Esophagus (tissue), 2 donors: Measurements from ENCODE around the gene EFHC2. TPM values are rescaled to one million over a fixed set of nuclear protein-coding genes. Genes with fewer than 3 reads are reported as not detected.

Experiments used
- H3K27ac ChIP-seq, 2 donors: one replicate each; pipeline ENCODE4 v1.5.1; 2013; ENCODE audit warnings: low read depth in 2 of 2, mild to moderate bottlenecking in 2 of 2, inconsistent platforms in 1 of 2, low read length in 1 of 2, moderate library complexity in 1 of 2
- H3K27me3 ChIP-seq, 2 donors: one replicate each; pipeline ENCODE4 v1.6.1; 2013; ENCODE audit warnings: low read length in 2 of 2, control low read depth in 1 of 2, mild to moderate bottlenecking in 1 of 2; ENCODE audit not compliant: insufficient read depth in 2 of 2, control insufficient read depth in 1 of 2
- H3K36me3 ChIP-seq, 2 donors: one replicate each; pipeline ENCODE4 v1.6.1; 2013; ENCODE audit warnings: low read length in 1 of 2; ENCODE audit not compliant: control insufficient read depth in 2 of 2, insufficient read depth in 2 of 2
- H3K4me1 ChIP-seq, 2 donors: one replicate each; pipeline ENCODE4 v1.6.1; 2013; ENCODE audit warnings: low read length in 1 of 2; ENCODE audit not compliant: control insufficient read depth in 2 of 2, insufficient read depth in 2 of 2
- H3K4me3 ChIP-seq, 2 donors: one replicate each; pipeline ENCODE4 v1.5.1; 2013; ENCODE audit warnings: low read length in 2 of 2, mild to moderate bottlenecking in 2 of 2, low read depth in 1 of 2, moderate library complexity in 1 of 2
- H3K9me3 ChIP-seq, 2 donors: one replicate each; pipeline ENCODE4 v1.6.1; 2013; ENCODE audit warnings: mild to moderate bottlenecking in 2 of 2, low read depth in 1 of 2, low read length in 1 of 2, moderate library complexity in 1 of 2; ENCODE audit not compliant: control insufficient read depth in 2 of 2, insufficient read depth in 1 of 2
- WGBS, 2 donors: extraction: QIAGEN DNeasy Blood & Tissue Kit; methylation state at CpG; one replicate each; pipeline ENCODE4 v1.1.7; 2013; 5-methylcytosine and 5-hydroxymethylcytosine counted together
- polyA plus RNA-seq, 2 donors: library from polyadenylated mRNA; stranded (reverse); fragments of 200-250 nt; gene quantifications; one replicate each; pipeline ENCODE4 v1.2.3, GENCODE V29; 2013
- donor health status: healthy with polysubstance abuse.
- donor health status: Bipolar disorder and iron deficiency.

Gene EFHC2, protein sequence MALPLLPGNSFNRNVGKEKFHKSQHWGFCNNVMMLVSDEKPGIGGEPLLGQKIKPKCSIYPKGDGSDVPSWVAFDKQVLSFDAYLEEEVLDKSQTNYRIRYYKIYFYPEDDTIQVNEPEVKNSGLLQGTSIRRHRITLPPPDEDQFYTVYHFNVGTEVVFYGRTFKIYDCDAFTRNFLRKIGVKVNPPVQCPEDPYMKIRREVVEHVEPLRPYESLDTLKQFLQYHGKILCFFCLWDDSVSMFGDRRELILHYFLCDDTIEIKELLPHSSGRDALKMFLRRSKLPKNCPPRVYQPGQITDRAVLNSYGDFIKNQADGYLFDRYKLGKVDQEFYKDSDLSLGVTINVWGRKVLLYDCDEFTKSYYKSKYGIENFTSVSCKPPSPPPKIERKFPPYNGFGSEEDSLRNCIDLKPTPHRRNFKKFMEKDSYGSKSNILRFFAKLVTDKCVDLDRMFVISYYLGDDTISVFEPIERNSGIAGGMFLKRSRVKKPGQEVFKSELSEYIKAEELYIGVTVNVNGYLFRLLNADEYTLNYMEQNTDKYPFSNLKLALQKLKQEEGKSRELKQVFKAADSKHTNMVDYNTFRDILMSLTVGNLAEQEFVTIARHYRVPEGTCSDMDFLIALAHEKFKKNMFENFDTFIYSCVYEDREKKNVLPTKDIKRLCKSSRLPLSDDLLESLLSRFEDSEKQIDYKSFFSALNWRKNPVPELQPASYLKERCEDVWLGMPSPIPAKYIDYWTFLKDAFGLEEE
- 1 to 10 TPM; 1.0 to 1.1 TPM for polyA plus RNA-seq

GRCh38 chrX:44343412-44344141 is at the start of gene EFHC2:
TSS of gene EFHC2 (minus strand) at chrX:44343672. CDS start at chrX:44343588, 84 bp downstream.
- H3K4me1 ChIP-seq = no peaks in the 10 kb centered on the region
- no peaks in the 10 kb centered on the region for H3K27me3 ChIP-seq
- no peaks in the 10 kb centered on the region for H3K9me3 ChIP-seq
- 3 to 10% methylated on average over 24 to 38 of the region's 39 CpGs for WGBS, 2 donors
- peak within 1 kb of the TSS; percentile 30 to 50 for H3K4me3 ChIP-seq
- H3K27ac ChIP-seq = peak within 1 kb of the TSS; percentile 4 to 54
- H3K36me3 ChIP-seq = no peaks in the 10 kb centered on the region

GRCh38 chrX:44392767-44393166 is 49.3 kb upstream of the EFHC2 start:
- Histone ChIP-seq H3K27me3 (peaks cover 0 to 6% of the 10 kb centered on the region in 2 donors), H3K36me3 (no peaks in the 10 kb centered on the region), H3K4me3 (no peak overlapping the region), H3K27ac (no peak overlapping the region), H3K9me3 (no peaks in the 10 kb centered on the region), H3K4me1 (no peaks in the 10 kb centered on the region)
- 80 to 84% methylated on average over 1 of the region's 1 CpG for WGBS, 2 donors

- no peaks in the 10 kb centered on the region for H3K9me3 ChIP-seq
- H3K4me1 ChIP-seq = no peaks in the 10 kb centered on the region
- H3K27ac ChIP-seq = no peak overlapping the region
- WGBS, 2 donors = 76 to 80% methylated on average over 4 of the region's 4 CpGs
- H3K4me3 ChIP-seq = no peak overlapping the region
- peaks cover 0 to 3% of the 10 kb centered on the region in 2 donors for H3K27me3 ChIP-seq
- H3K36me3 ChIP-seq = no peaks in the 10 kb centered on the region
Observed at GRCh38 chrX:44384688-44385338, 41.3 kb upstream of the EFHC2 start.

- H3K4me3 ChIP-seq = no peak overlapping the region
- no peaks in the 10 kb centered on the region for H3K9me3 ChIP-seq
- 61 to 77% methylated on average over 1 of the region's 1 CpG for WGBS, 2 donors
Observed at GRCh38 chrX:44382871-44383270, 39.4 kb upstream of the EFHC2 start.

DNA sequence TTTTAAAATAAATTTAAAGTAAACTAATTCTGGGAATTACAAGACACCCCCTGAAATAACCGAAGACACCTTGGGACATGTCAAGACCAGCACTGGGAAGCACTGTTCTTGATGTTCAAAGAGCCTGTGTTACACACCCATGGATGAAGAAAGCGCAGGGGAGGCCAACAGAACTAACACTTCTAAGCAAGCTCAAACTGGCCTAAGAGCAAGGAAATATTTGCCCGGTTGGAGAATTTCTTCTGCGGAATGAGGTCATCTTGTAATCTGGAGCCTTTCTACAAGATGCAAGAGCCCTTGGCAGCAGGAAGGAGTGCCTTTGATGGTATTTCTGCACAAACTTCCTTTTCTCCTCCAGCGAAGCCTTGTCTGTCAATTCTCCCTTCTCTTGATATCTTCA is 9.3 kb upstream of the EFHC2 start:
- Histone ChIP-seq H3K27me3 (peaks cover 0 to 4% of the 10 kb centered on the region in 2 donors), H3K4me1 (no peaks in the 10 kb centered on the region), H3K36me3 (no peaks in the 10 kb centered on the region), H3K9me3 (no peaks in the 10 kb centered on the region), H3K4me3 (no peak overlapping the region), H3K27ac (peak overlapping the region in 1 of 2 donors; percentile 21)
- WGBS, 2 donors = 42 to 64% methylated on average over 5 of the region's 5 CpGs

More at GRCh38 chrX:44382871-44383270, 39.4 kb upstream of the EFHC2 start:
- H3K4me1 ChIP-seq = no peaks in the 10 kb centered on the region
- no peaks in the 10 kb centered on the region for H3K36me3 ChIP-seq
- no peak overlapping the region for H3K27ac ChIP-seq
- peaks cover 0 to 3% of the 10 kb centered on the region in 2 donors for H3K27me3 ChIP-seq

- Histone ChIP-seq H3K36me3 (no peaks in the 10 kb centered on the region), H3K4me3 (no peak overlapping the region), H3K4me1 (no peaks in the 10 kb centered on the region), H3K27me3 (peaks cover 0 to 4% of the 10 kb centered on the region in 2 donors), H3K9me3 (no peaks in the 10 kb centered on the region), H3K27ac (no peak overlapping the region)
- 67 to 70% methylated on average over 5 of the region's 5 CpGs for WGBS, 2 donors
Observed at GRCh38 chrX:44349561-44349960, 6.1 kb upstream of the EFHC2 start.

GRCh38 chrX:44344687-44345086 is 1.2 kb upstream of the EFHC2 start:
- Histone ChIP-seq H3K36me3 (no peaks in the 10 kb centered on the region), H3K27ac (peak overlapping the region in 1 of 2 donors; percentile 54), H3K27me3 (no peaks in the 10 kb centered on the region), H3K4me1 (no peaks in the 10 kb centered on the region), H3K9me3 (no peaks in the 10 kb centered on the region), H3K4me3 (no peak overlapping the region)
- WGBS, 2 donors = 47 to 48% methylated on average over 7 of the region's 7 CpGs

DNA sequence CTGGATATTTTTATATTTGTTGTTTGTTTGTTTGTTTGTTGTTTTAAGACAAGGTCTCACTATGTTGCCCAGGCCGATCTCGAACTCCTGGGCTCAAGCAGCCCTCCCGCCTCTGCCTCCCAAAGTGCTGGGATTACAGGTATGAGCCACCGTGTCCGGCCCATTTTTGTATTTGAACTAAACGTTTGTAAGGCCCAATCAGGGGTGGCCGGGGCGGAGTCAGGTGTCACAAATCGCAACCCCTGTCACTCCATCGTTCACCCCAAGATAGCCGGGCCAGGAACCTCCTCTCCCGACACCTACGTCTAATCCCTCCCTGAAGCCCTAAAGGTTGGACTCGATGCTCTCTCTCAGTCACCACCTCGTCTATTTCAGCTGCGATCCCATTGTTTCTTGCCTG is 722 bp upstream of the EFHC2 start:
- Histone ChIP-seq H3K9me3 (no peaks in the 10 kb centered on the region), H3K27ac (peak overlapping the region; percentile 4 to 54), H3K27me3 (no peaks in the 10 kb centered on the region), H3K36me3 (no peaks in the 10 kb centered on the region), H3K4me3 (peak overlapping the region in 1 of 2 donors; percentile 30), H3K4me1 (no peaks in the 10 kb centered on the region)
- 22 to 34% methylated on average over 16 of the region's 16 CpGs for WGBS, 2 donors

DNA sequence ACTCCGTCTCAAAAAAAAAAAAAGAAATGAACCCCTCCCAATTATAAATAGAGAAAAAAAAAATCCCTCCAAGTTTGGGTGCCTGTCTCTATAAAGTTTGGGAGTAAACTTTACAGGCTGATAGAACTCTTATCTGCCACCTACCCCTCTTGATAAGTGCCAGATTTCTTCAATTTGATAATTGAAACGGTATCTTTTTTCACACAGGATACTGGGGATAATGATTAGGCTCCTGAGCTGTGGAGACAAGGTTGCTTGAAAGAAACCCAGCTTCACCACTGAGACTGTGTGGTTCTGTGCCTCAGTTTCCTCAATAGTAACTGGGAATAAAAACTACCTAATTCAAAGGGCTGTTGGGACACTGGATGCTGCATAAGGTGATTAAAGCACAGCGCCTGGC is 606 bp downstream of the EFHC2 start:
- no peak overlapping the region for H3K27ac ChIP-seq
- H3K9me3 ChIP-seq = no peaks in the 10 kb centered on the region
- H3K27me3 ChIP-seq = no peaks in the 10 kb centered on the region
- H3K4me3 ChIP-seq = peak overlapping the region in 1 of 2 donors; percentile 30
- no peaks in the 10 kb centered on the region for H3K36me3 ChIP-seq
- 61 to 72% methylated on average over 2 to 3 of the region's 3 CpGs for WGBS, 2 donors
- no peaks in the 10 kb centered on the region for H3K4me1 ChIP-seq
